Gastrocnemius medialis (tissue), 4 donors: Measurements from ENCODE around the gene APOL3.
"Not testable (repeated sequence)": the region's sequence is repeated elsewhere in the genome, so short reads cannot be mapped to it uniquely, and the experiment has no call there.

Experiments used
- CTCF ChIP-seq, 5 experiments: fragments of 450-650 bp in 3 of 5; fragments of 200-600 bp in 2 of 5; sonication (generic) in 2 of 5; IDR thresholded peaks in 4 of 5; conservative IDR thresholded peaks in 1 of 5; 1 replicate in 4 of 5; 2 replicates in 1 of 5; pipeline ENCODE4 v1.5.1; 2016 to 2019; ENCODE audit warnings: antibody characterized with exemption in 5 of 5, mild to moderate bottlenecking in 3 of 5, moderate library complexity in 3 of 5
- POLR2A ChIP-seq, 2 donors: fragments of 450-650 bp; IDR thresholded peaks; one replicate each; pipeline ENCODE4 v1.6.1; 2017; ENCODE audit warnings: antibody characterized with exemption in 2 of 2, mild to moderate bottlenecking in 2 of 2, moderate library complexity in 2 of 2

- not testable (repeated sequence) for TF ChIP-seq CTCF (IDR thresholded peaks at IDR 0.05 in 4 of 5, conservative IDR thresholded peaks at IDR 0.05 in 1 of 5); POLR2A (IDR thresholded peaks at IDR 0.05)
Observed at GRCh38 chr22:36099561-36099960, 61.0 kb downstream of the APOL3 start.
